Suprapubic skin (tissue), 4 donors: ENCODE measurements around the gene VTA1. TPM values are rescaled to one million over a fixed set of nuclear protein-coding genes. Genes with fewer than 3 reads are reported as not detected.

Experiments
- DNase-seq, 2 donors: peaks; one replicate each; pipeline ENCODE4 v3.0.0-alpha.2; 2019; ENCODE audit warnings: low spot score in 2 of 2
- H3K27ac ChIP-seq: fragments of 200-600 bp; sonication (generic); one replicate; pipeline ENCODE4 v1.5.1; 2019
- H3K27me3 ChIP-seq: fragments of 200-600 bp; sonication (generic); one replicate; pipeline ENCODE4 v1.5.1; 2019
- H3K36me3 ChIP-seq: fragments of 200-600 bp; sonication (generic); one replicate; pipeline ENCODE4 v1.5.1; 2019
- H3K4me1 ChIP-seq: fragments of 200-600 bp; sonication (generic); one replicate; pipeline ENCODE4 v1.5.1; 2019
- H3K4me3 ChIP-seq: fragments of 200-600 bp; sonication (generic); one replicate; pipeline ENCODE4 v1.5.1; 2019; ENCODE audit warnings: mild to moderate bottlenecking
- H3K9me3 ChIP-seq: fragments of 200-600 bp; sonication (generic); one replicate; pipeline ENCODE4 v1.5.1; 2019
- CTCF ChIP-seq, 2 donors: fragments of 200-600 bp in 1 of 2; fragments of 450-650 bp in 1 of 2; sonication (generic) in 1 of 2; IDR thresholded peaks; one replicate each; pipeline ENCODE4 v1.5.1; 2016 to 2019; ENCODE audit warnings: antibody characterized with exemption in 2 of 2, mild to moderate bottlenecking in 1 of 2, moderate library complexity in 1 of 2
- EP300 ChIP-seq: sonication (generic); formaldehyde crosslinking; IDR thresholded peaks from one replicate; pipeline ENCODE4 v1.6.1; 2017; ENCODE audit warnings: antibody characterized with exemption
- POLR2A ChIP-seq, 2 donors: fragments of 450-650 bp; IDR thresholded peaks; one replicate each; pipeline ENCODE4 v1.6.1; 2017; ENCODE audit warnings: antibody characterized with exemption in 2 of 2, mild to moderate bottlenecking in 2 of 2, moderate library complexity in 2 of 2
- POLR2AphosphoS5 ChIP-seq, 3 donors: sonication (generic); formaldehyde crosslinking; IDR thresholded peaks; one replicate each; pipeline ENCODE4 v1.6.1; 2017; ENCODE audit warnings: antibody characterized with exemption in 3 of 3
- WGBS: methylation state at CpG from one replicate; pipeline ENCODE4 v1.1.5; 2018; 5-methylcytosine and 5-hydroxymethylcytosine counted together
- total RNA-seq, 4 donors: library from RNA; depleted of rRNA; stranded (reverse); fragments of >200 nt; gene quantifications; one replicate each; pipeline ENCODE4 v1.1.0, GENCODE V29; 2016

The VTA1 gene
- total RNA-seq, 4 donors from 2014 or later = 35.5 to 58.1 (median 40.5) TPM

GRCh38 chr6:142173980-142174379 lies 26.9 kb downstream of the VTA1 start:
- TF ChIP-seq CTCF (IDR thresholded peaks at IDR 0.05) (no peak), EP300 (no peak), POLR2A (IDR thresholded peaks at IDR 0.05) (no peak), POLR2AphosphoS5 (IDR thresholded peaks at IDR 0.05) (no peak)

GRCh38 chr6:142174703-142175102 lies 27.6 kb downstream of the VTA1 start:
- H3K4me1 ChIP-seq = no peaks in the 10 kb centered on the region
- DNase-seq = no peak
- WGBS = 78% methylated on average over 5 of the region's 6 CpGs
- H3K4me3 ChIP-seq = no peak overlapping the region
- H3K36me3 ChIP-seq = peaks cover 78% of the 10 kb centered on the region
- no peaks in the 10 kb centered on the region for H3K27me3 ChIP-seq
- H3K9me3 ChIP-seq = peaks cover 5% of the 10 kb centered on the region
- no peak for TF ChIP-seq POLR2A (IDR thresholded peaks at IDR 0.05)
- no peak for TF ChIP-seq CTCF (IDR thresholded peaks at IDR 0.05)
- TF ChIP-seq POLR2AphosphoS5 (IDR thresholded peaks at IDR 0.05) = no peak
- no peak for TF ChIP-seq EP300
- H3K27ac ChIP-seq = no peak overlapping the region

More at GRCh38 chr6:142173980-142174379, 26.9 kb downstream of the VTA1 start:
- no peak overlapping the region for H3K27ac ChIP-seq
- H3K27me3 ChIP-seq = no peaks in the 10 kb centered on the region
- no peak for DNase-seq
- no peak overlapping the region for H3K4me3 ChIP-seq
- H3K9me3 ChIP-seq = peaks cover 5% of the 10 kb centered on the region
- WGBS = 100% methylated on average over 3 of the region's 3 CpGs
- peaks cover 85% of the 10 kb centered on the region for H3K36me3 ChIP-seq
- H3K4me1 ChIP-seq = no peaks in the 10 kb centered on the region

- Histone ChIP-seq H3K27me3 (no peaks in the 10 kb centered on the region), H3K27ac (no peak overlapping the region), H3K9me3 (peaks cover 5% of the 10 kb centered on the region), H3K36me3 (peaks cover 49% of the 10 kb centered on the region), H3K4me1 (no peaks in the 10 kb centered on the region), H3K4me3 (no peak overlapping the region)
- TF ChIP-seq CTCF (IDR thresholded peaks at IDR 0.05) (no peak), POLR2A (IDR thresholded peaks at IDR 0.05) (no peak), POLR2AphosphoS5 (IDR thresholded peaks at IDR 0.05) (no peak), EP300 (no peak)
- DNase-seq = no peak
Observed at GRCh38 chr6:142178129-142178528, 31.1 kb downstream of the VTA1 start.

DNA sequence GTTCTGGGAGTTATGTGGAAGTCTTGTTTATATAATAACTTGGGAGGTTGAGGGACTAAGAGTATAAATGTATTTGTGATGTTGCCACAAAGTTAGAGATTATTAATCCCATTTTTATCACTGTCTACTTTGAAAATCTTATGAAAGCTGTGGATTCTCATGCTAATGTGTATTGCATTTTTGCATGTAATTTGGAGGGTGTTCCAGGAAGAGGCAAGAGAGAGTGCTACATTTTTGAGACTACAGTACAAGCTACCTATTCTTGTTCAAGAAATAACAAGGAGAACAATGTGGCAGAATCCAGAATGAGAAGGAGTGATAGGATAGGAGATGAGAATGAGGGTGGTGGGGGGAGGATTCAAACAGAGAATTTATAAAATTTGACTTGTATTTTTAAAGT lies 34.9 kb downstream of the VTA1 start:
- H3K9me3 ChIP-seq = peaks cover 5% of the 10 kb centered on the region
- no peak for DNase-seq
- H3K27ac ChIP-seq = no peak overlapping the region
- no peak for TF ChIP-seq EP300
- TF ChIP-seq CTCF (IDR thresholded peaks at IDR 0.05) = no peak
- no peak for TF ChIP-seq POLR2A (IDR thresholded peaks at IDR 0.05)
- no peak for TF ChIP-seq POLR2AphosphoS5 (IDR thresholded peaks at IDR 0.05)
- no peaks in the 10 kb centered on the region for H3K27me3 ChIP-seq
- no peak overlapping the region for H3K4me3 ChIP-seq
- H3K4me1 ChIP-seq = no peaks in the 10 kb centered on the region
- peaks cover 19% of the 10 kb centered on the region for H3K36me3 ChIP-seq

- no peak overlapping the region for H3K27ac ChIP-seq
- no peak overlapping the region for H3K4me3 ChIP-seq
- H3K36me3 ChIP-seq = peaks cover 6% of the 10 kb centered on the region
- no peaks in the 10 kb centered on the region for H3K4me1 ChIP-seq
- no peak for DNase-seq
- TF ChIP-seq CTCF (IDR thresholded peaks at IDR 0.05) = no peak
- TF ChIP-seq EP300 = no peak
- no peak for TF ChIP-seq POLR2A (IDR thresholded peaks at IDR 0.05)
- TF ChIP-seq POLR2AphosphoS5 (IDR thresholded peaks at IDR 0.05) = no peak
- H3K9me3 ChIP-seq = peaks cover 2% of the 10 kb centered on the region
- WGBS = 87% methylated on average over 1 of the region's 1 CpG
- H3K27me3 ChIP-seq = no peaks in the 10 kb centered on the region
Observed at GRCh38 chr6:142183351-142183750, 36.3 kb downstream of the VTA1 start.
